ENCODE data around the gene GRIA4.

The GRIA4 gene

GRCh38 chr11:105609832-105610781, at the start of gene GRIA4:
Gene GRIA4 (plus strand): TSS chr11:105610073. CDS start chr11:105610998, 925 bp downstream.
- Histone ChIP-seq H3K27ac (ENCODE audit: low read length) (no peak within 1 kb of the TSS), H3K4me3 (ENCODE audit: low read length) (peak within 1 kb of the TSS; percentile 47), H3K4me1 (ENCODE audit: low read length) (peaks cover 12% of the 10 kb centered on the region), H3K36me3 (replicated peaks; ENCODE audit: low read depth, low read length) (no peaks in the 10 kb centered on the region), H3K9ac (ENCODE audit: low read length) (no peak within 1 kb of the TSS), H3K4me2 (ENCODE audit: low read length) (peak within 1 kb of the TSS; percentile 41), H3K27me3 (ENCODE audit: low read depth, low read length) (no peaks in the 10 kb centered on the region), H2AFZ (ENCODE audit: low read depth, low read length) (no peak within 1 kb of the TSS), H3K79me2 (ENCODE audit: low read length) (no peaks in the 10 kb centered on the region), H3K9me3 (ENCODE audit: insufficient read depth, low read length) (no peaks in the 10 kb centered on the region), H4K20me1 (ENCODE audit: insufficient read depth, low read length) (no peaks in the 10 kb centered on the region)
- TF ChIP-seq EZH2phosphoT487 (IDR thresholded peaks at IDR 0.05; ENCODE audit: low read depth) (no peak), CTCF (IDR thresholded peaks at IDR 0.05; ENCODE audit: low read depth, low read length) (no peak)

GRCh38 chr11:105573091-105573490, 36.8 kb upstream of the GRIA4 start:
- no peaks in the 10 kb centered on the region for H3K4me1 ChIP-seq (ENCODE audit: low read length)
- TF ChIP-seq CTCF (IDR thresholded peaks at IDR 0.05; ENCODE audit: low read depth, low read length): no peak
- H3K9ac ChIP-seq (ENCODE audit: low read length): no peak overlapping the region
- H3K9me3 ChIP-seq (ENCODE audit: insufficient read depth, low read length): no peaks in the 10 kb centered on the region
- H3K27ac ChIP-seq (ENCODE audit: low read length): no peak overlapping the region
- no peaks in the 10 kb centered on the region for H3K79me2 ChIP-seq (ENCODE audit: low read length)
- no peaks in the 10 kb centered on the region for H3K36me3 ChIP-seq (replicated peaks; ENCODE audit: low read depth, low read length)
- no peak overlapping the region for H3K4me3 ChIP-seq (ENCODE audit: low read length)
- H4K20me1 ChIP-seq (ENCODE audit: insufficient read depth, low read length): no peaks in the 10 kb centered on the region
- H2AFZ ChIP-seq (ENCODE audit: low read depth, low read length): no peak overlapping the region
- H3K4me2 ChIP-seq (ENCODE audit: low read length): no peak overlapping the region
- no peaks in the 10 kb centered on the region for H3K27me3 ChIP-seq (ENCODE audit: low read depth, low read length)

DNA sequence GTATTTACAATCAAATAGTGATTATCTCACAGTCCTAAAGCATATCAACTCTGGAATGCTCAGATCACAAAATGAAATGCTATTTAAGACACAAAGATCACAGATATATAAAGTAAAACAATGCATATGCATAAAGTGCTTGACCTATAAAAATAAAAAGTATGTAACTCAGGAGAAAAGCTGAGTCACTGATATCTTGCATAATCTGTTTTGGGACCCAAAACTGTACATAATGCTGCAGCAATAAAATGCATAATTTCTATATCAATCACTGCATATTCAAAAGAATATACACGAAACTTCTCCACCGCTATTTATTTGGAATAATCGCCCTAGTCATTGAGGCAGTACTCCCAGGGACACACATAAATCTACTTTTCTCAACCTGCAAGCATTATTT, 34.9 kb upstream of the GRIA4 start:
- no peak overlapping the region for H3K4me3 ChIP-seq (ENCODE audit: low read length)
- H3K9me3 ChIP-seq (ENCODE audit: insufficient read depth, low read length): no peaks in the 10 kb centered on the region
- no peak overlapping the region for H2AFZ ChIP-seq (ENCODE audit: low read depth, low read length)
- H3K79me2 ChIP-seq (ENCODE audit: low read length): no peaks in the 10 kb centered on the region
- no peaks in the 10 kb centered on the region for H4K20me1 ChIP-seq (ENCODE audit: insufficient read depth, low read length)
- no peak overlapping the region for H3K4me2 ChIP-seq (ENCODE audit: low read length)
- no peaks in the 10 kb centered on the region for H3K27me3 ChIP-seq (ENCODE audit: low read depth, low read length)
- TF ChIP-seq EZH2phosphoT487 (IDR thresholded peaks at IDR 0.05; ENCODE audit: low read depth) (no peak), CTCF (IDR thresholded peaks at IDR 0.05; ENCODE audit: low read depth, low read length) (no peak)
- H3K27ac ChIP-seq (ENCODE audit: low read length): no peak overlapping the region
- H3K9ac ChIP-seq (ENCODE audit: low read length): no peak overlapping the region
- H3K36me3 ChIP-seq (replicated peaks; ENCODE audit: low read depth, low read length): no peaks in the 10 kb centered on the region
- H3K4me1 ChIP-seq (ENCODE audit: low read length): no peaks in the 10 kb centered on the region

- Histone ChIP-seq H3K4me3 (ENCODE audit: low read length) (no peak overlapping the region), H3K27me3 (ENCODE audit: low read depth, low read length) (no peaks in the 10 kb centered on the region), H2AFZ (ENCODE audit: low read depth, low read length) (no peak overlapping the region), H3K27ac (ENCODE audit: low read length) (no peak overlapping the region), H3K36me3 (replicated peaks; ENCODE audit: low read depth, low read length) (no peaks in the 10 kb centered on the region), H3K4me1 (ENCODE audit: low read length) (no peaks in the 10 kb centered on the region), H3K79me2 (ENCODE audit: low read length) (no peaks in the 10 kb centered on the region), H3K4me2 (ENCODE audit: low read length) (no peak overlapping the region), H3K9ac (ENCODE audit: low read length) (no peak overlapping the region), H4K20me1 (ENCODE audit: insufficient read depth, low read length) (no peaks in the 10 kb centered on the region), H3K9me3 (ENCODE audit: insufficient read depth, low read length) (no peaks in the 10 kb centered on the region)
- TF ChIP-seq CTCF (IDR thresholded peaks at IDR 0.05; ENCODE audit: low read depth, low read length) (0 out of 2 replicates have a peak, but pooled peaks have one; percentile 5), EZH2phosphoT487 (IDR thresholded peaks at IDR 0.05; ENCODE audit: low read depth) (no peak)
These were observed 32.2 kb upstream of the GRIA4 start for GRCh38 chr11:105577641-105578040.
